GM11168 (cell line): ENCODE data around the gene ICAM4.

Experiments used
- in situ Hi-C: fragments of 300-500 bp; cut with MboI; formaldehyde crosslinking; loops from one replicate; pipeline ENCODE4 v1.12.0; 2022; ENCODE audit warnings: low sequenced_read_pairs; ENCODE audit not compliant: unreplicated experiment

Gene ICAM4

GRCh38 chr19:10289836-10290356, 3.1 kb downstream of the ICAM4 start, which contains the start of gene ICAM5:
Gene ICAM5 (plus strand): TSS chr19:10289952. CDS start chr19:10290044, 92 bp downstream.
- in situ Hi-C loops = no loop called here

- in situ Hi-C loops = no loop called here
Observed at GRCh38 chr19:10290357-10290875, 3.7 kb downstream of the ICAM4 start.

GRCh38 chr19:10290876-10291553, 4.3 kb downstream of the ICAM4 start:
- in situ Hi-C loops = no loop called here

GRCh38 chr19:10291554-10292205, 4.9 kb downstream of the ICAM4 start:
- in situ Hi-C loops = no loop called here

GRCh38 chr19:10292206-10292788, 5.5 kb downstream of the ICAM4 start:
- in situ Hi-C loops = no loop called here

GRCh38 chr19:10292789-10293636, 6.3 kb downstream of the ICAM4 start:
- in situ Hi-C loops = no loop called here

GRCh38 chr19:10293637-10294367, 7.0 kb downstream of the ICAM4 start:
- in situ Hi-C loops = no loop called here

GRCh38 chr19:10294368-10294697, 7.6 kb downstream of the ICAM4 start:
- in situ Hi-C loops = no loop called here

GRCh38 chr19:10295305-10295846, 8.6 kb downstream of the ICAM4 start:
- in situ Hi-C loops = no loop called here

GRCh38 chr19:10295847-10296591, 9.3 kb downstream of the ICAM4 start:
- in situ Hi-C loops = no loop called here

- in situ Hi-C loops = no loop called here
Observed at GRCh38 chr19:10299545-10300458, 13.0 kb downstream of the ICAM4 start.

GRCh38 chr19:10305139-10305806, 18.5 kb downstream of the ICAM4 start:
- in situ Hi-C loops = loop anchor here (5.0 kb wide), 1 partner anchor 38 kb away; no protein-coding TSS in a partner anchor

- in situ Hi-C loops = loop anchor here (5.0 kb wide), 1 partner anchor 39 kb away; no protein-coding TSS in a partner anchor
Observed at GRCh38 chr19:10306327-10306726, 19.6 kb downstream of the ICAM4 start.

GRCh38 chr19:10309423-10309822, 22.7 kb downstream of the ICAM4 start, which contains the start of gene ZGLP1:
Gene ZGLP1 (minus strand): TSS chr19:10309815.
- in situ Hi-C loops = loop anchor here (5.0 kb wide), 1 partner anchor 42 kb away; no protein-coding TSS in a partner anchor

- in situ Hi-C loops = no loop called here
Observed at GRCh38 chr19:10315335-10316214, 28.8 kb downstream of the ICAM4 start, which contains the start of gene FDX2. Gene FDX2 (minus strand): TSS chr19:10316015. CDS start chr19:10315996, 19 bp downstream.
